DMS114 treated with DMSO at 0.1 percent for 48 hours (cell line): Measurements from ENCODE around the gene SNX14.
"Not testable (repeated sequence)": the region's sequence is repeated elsewhere in the genome, so short reads cannot be mapped to it uniquely, and the experiment has no call there.

Experiments
- DNase-seq: peaks from one replicate; lab custom pipeline; 2025; ENCODE audit not compliant: unreplicated experiment; lab: John Stamatoyannopoulos, UW

Gene SNX14, protein sequence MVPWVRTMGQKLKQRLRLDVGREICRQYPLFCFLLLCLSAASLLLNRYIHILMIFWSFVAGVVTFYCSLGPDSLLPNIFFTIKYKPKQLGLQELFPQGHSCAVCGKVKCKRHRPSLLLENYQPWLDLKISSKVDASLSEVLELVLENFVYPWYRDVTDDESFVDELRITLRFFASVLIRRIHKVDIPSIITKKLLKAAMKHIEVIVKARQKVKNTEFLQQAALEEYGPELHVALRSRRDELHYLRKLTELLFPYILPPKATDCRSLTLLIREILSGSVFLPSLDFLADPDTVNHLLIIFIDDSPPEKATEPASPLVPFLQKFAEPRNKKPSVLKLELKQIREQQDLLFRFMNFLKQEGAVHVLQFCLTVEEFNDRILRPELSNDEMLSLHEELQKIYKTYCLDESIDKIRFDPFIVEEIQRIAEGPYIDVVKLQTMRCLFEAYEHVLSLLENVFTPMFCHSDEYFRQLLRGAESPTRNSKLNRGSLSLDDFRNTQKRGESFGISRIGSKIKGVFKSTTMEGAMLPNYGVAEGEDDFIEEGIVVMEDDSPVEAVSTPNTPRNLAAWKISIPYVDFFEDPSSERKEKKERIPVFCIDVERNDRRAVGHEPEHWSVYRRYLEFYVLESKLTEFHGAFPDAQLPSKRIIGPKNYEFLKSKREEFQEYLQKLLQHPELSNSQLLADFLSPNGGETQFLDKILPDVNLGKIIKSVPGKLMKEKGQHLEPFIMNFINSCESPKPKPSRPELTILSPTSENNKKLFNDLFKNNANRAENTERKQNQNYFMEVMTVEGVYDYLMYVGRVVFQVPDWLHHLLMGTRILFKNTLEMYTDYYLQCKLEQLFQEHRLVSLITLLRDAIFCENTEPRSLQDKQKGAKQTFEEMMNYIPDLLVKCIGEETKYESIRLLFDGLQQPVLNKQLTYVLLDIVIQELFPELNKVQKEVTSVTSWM

DNA sequence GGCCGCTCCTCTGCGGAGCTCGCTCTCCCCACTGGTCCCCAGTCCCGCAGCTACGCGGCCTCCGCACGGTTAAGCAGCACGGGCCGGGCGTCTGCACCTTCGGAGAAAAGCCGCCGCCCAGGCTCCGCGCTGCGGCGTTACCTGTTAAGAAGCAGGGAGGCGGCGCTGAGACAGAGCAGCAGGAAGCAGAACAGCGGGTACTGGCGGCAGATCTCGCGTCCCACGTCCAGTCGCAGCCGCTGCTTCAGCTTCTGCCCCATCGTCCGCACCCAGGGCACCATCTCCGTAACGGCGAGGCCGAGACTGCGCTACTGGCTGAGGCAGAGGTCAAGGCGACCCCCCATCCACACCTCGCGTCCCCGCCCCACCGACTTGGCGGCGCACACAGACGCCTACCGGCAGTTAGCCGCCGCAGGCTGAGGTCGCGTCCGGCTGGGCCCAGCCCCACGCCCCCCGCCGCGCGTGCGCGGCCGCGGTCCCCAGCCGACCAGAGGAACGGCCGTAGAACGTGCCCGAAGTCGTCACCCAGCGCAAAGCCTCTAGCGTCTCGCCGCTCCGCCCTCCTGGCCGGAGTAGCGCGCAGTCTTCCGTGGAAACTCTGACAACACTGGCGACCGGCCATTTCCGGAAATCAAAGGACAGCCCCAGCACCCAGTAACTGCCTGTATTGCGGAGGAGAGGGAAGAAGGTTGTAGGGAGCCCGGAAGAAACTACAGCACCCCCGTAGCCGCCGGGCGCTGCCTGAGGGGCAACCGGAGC lies at the start of gene SNX14:
TSS of gene SNX14 (minus strand) at position 421 of the 759 bp plus-strand sequence. CDS start at position 281, 140 bp downstream.
- peak; percentile 84 for DNase-seq

DNA sequence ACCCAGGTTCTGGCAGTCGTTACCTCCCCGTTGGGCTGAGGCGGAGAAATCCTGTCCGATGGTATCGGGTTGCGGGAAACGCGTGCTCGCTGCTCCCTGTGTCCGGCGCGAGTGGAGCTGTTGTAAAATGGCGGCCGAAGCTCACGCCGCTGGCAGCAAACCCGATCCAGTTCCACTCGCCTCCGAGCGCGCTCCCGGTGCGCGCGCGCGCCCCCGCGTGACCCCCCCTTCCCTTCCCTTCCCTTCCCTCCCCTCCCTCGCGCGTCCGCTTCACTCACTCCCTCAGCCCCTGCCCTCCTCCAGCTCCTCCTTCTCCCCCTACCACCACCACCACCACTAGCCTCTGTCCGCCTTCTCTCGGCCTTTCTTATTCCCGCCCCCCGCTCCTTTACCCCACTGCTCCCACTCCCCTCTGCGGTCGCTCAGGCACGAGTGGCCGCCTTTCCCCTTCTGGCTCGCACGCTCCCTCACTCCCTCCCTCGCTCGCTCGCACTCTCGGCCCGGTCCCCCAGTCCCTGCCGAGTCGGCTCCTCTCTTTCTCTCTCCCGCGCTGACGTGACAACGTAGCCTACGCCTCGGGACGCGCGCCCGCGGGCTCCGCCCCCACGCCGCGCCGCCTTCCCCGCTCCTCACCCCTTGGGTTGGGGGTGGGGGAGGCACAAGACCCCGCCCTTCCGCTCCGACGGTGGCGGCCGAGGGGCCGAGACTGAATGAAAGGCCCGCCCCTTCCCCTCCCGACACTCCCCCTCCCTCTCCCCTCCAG lies 49.3 kb upstream of the SNX14 start, which contains the start of gene SYNCRIP:
TSS of gene SYNCRIP (minus strand) at position 113 of the 763 bp plus-strand sequence. CDS start 1,447 bp downstream, outside the sequence.
- peak; percentile 90 for DNase-seq

DNA sequence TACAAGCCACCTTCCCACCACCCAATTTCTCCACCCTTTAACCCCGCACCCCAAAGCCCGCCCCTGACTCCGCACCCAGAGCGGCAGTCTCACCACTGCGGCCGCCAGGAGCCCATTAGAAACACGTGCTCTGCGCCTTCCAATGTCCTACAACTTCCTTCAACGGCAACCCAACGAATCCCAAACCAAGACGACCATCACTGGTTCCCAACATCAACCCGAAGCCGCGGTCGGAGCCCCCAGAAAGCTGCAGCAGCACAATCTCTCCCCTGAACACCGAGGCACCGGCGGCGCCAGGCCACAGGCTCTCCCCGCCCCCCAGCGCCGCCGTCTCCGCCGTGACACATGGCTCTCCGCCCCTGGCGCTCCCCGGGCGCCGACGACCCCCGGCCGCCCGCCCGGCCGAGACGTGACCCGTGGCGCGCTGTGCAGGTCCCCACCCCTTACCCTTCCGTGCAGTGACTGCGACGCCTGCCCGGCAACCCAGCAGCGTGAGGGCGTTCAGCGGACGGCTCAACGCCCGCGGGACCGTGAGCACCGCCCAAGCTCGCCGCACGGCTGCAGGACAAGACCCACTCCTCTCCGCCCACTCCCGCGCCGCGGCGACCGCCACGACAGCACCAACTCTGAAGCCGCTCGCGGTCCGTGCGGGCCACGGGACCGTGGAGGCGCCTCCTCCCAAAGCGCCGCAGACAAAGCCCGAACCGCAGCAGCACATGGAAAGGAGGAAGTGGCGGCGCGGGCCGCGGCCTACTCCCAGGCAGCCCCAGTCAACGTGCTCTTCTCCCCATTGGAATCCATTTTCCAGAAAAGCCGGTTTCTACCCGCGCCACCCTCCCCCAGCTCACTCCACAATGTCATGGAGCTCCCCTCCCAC lies 48.5 kb upstream of the SNX14 start:
- DNase-seq = peak; percentile 20

DNA sequence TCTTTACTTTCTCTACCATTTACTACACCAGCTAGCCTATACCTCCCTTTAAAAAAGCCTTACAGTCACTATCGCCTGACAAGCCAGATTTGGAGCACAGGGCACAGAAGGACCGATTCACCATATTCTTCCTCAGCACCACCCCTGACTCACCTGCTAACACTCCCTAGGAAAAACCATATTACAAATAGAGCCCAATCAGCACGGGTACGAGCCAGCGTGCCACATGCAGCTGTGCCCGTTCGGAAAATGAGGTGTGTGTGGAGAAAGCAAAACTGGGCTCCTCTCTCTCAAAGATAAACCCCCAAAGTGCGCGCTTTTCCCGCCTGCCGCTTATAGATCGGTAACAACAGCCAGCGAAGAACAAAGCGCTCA lies 47.9 kb upstream of the SNX14 start:
- DNase-seq = no peak

DNA sequence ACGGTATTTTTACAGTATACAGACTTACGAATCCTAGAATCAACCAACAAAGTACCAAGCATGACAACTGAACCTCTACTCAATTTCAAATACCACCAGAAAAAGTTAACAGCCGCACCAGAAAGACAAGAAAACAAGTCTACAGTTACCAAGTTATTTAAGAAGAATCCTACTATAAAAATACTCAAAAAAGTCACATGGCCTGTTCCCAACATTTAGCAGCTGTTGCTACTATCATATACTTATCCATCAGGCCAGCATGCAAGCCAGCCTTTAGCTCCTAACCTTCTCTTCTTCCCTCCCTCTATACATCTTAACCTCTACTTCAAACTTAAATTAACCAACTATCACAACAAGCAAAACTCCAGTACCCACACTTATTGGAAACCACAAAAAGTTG lies 47.2 kb upstream of the SNX14 start:
- no peak for DNase-seq

DNA sequence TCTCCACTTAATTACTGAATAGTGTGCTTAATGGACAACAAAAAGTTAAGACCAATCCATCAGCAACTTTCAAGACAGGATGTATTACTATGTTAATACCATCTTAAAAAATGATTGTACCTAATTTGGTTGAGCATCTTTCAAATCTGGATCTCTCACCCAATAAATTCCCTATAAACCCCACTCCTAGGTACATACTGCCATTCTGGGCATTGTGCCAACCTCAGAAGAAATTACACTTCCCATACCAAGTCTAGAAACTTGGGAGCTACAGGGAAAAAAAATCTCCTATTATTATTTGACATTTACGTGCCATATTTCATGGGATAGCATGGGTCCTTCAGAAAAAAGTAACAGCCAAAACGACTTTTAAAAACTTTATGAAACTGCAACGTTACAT lies 43.9 kb upstream of the SNX14 start:
- no peak for DNase-seq

DNA sequence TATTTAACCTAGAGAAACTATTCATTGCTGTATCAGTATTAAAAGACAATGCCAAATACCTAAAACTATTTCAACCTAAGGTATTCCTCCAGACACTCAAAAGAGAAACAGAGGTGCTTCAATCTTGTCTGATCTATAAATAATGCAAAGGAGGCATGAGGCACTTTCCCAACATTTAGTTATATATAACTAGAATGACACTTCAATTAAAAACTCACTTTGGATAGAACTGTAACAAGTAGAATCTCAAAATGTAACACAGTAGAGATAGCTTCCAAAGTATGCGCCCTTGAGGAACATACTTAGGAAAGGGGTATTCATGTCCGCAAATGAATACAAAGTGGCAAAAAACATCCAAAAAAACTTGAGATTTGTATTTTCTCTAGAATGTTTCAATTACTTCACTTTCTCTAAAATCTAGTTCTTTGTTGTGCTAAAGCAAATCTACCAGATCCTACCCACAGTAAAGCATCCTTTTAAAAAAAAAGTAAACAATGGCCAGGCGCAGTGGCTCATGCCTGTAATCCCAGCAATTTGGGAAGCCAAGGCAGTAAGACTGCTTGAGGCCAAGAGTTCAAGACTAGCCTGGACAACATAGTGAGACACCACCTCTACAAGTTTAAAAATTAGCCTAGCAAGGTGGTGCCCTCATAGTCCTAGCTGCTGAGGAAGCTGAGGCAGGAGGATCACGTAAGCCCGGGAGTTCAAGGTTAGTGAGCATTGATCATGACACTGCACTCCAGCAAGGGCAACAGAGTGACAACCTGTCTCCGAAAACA lies 38.7 kb upstream of the SNX14 start:
- DNase-seq = no peak

DNA sequence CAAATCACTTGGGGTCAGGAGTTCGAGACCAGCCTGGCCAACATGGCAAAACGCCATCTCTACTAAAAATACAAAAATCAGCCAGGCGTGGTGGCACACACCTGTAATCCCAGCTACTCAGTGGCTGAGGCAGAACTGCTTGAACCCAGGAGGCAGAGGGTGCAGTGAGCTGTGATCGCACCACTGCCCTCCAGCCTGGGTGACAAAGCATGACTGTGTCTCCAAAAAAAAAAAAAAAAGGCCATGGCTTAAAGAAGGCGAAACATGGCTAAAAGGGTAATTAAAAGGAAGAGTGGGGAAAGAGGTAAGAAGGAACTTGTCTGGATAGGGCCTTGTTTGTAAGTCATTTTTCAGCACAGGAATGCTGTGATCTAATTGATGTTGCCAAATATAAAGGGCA lies 37.5 kb upstream of the SNX14 start:
- DNase-seq = not testable (repeated sequence)

DNA sequence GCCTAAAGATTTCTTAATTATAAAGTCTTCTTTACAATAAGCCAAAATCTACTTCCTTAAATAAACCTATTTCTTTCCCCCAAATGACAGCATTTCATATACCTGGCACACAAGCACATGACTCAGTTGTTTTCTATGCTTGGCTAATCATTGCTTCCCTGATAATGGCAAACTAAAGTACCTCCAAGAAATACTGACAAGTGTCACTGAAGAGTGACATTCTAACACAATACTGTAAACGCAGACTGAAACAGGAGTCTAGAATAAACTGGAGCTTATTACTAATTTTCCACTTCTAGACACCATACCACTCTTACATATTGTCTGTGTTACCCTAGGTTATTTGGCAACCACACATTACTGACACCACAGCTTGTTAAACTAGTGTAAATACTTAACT lies 34.7 kb upstream of the SNX14 start:
- DNase-seq = no peak

DNA sequence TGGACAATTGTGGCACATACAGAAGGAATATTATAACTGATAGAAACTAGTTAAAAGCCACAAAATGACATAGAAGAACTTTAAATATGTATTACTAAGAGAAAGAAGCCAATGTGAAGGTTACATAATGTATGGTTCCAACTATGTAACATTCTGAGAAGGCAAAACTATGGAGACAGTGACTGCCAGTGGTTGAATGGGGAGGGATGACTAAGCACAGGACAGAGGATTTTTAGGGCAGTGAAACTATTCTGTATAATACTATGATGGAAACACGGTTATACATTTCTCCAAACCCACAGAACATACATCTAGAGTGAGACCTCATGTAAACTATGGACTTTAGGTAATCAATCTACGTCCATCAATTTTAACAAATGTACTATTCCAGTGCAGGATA lies 26.6 kb upstream of the SNX14 start:
- no peak for DNase-seq

DNA sequence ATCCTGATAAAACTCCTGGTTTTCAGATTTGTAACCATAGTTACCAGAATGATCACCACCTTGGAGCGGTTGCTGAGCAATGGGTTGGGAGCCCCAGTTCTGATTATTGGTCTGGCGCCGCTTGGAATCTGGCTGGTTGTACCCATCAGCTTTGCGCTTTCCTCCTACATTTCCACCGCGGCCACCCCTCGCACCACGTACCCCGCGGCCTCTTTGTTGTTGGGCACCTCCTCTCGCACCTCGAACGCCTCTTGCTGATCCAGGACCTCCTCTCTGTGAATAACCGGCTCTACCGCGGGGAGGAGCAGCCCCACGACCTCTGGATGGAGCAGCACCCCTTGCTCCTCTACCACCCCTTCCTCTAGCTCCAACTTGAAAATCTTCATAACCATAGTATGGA lies 21.1 kb upstream of the SNX14 start:
- no peak for DNase-seq

DNA sequence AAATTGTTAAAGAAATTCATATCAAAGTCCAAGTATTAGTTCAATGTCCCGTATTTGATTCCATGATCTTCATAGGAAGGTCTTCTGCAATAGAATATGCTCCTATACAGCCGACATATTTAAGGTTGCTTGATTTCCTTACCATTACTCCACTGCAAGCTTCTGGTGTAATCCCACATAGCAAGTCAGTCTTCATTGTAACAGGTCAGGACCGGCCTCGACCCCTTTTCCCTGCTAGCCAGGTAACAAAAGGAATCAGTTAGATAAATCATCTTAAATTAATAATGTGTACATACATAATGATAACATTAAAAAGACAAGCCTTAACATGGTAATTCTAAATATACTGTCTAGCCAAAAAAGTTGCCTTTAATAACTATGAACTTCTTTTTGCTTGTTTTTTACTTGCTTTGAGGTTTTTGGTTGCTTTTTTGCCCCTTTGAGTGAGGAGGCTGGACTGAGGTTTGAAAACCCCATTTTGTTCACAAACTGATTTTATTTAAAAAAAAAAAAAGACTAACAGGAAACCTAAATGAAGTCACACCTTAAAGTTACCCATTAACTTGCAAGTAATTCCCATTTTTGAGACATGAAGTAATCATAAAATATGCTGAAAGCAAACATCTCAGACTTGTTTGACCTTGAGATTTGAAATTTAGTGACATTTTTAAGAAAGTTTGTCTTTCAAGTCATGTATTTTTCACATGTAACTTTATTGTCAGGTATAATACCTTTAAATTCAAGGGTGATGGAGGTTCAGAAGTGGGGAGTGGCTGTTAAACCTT lies 19.2 kb upstream of the SNX14 start:
- DNase-seq = no peak

DNA sequence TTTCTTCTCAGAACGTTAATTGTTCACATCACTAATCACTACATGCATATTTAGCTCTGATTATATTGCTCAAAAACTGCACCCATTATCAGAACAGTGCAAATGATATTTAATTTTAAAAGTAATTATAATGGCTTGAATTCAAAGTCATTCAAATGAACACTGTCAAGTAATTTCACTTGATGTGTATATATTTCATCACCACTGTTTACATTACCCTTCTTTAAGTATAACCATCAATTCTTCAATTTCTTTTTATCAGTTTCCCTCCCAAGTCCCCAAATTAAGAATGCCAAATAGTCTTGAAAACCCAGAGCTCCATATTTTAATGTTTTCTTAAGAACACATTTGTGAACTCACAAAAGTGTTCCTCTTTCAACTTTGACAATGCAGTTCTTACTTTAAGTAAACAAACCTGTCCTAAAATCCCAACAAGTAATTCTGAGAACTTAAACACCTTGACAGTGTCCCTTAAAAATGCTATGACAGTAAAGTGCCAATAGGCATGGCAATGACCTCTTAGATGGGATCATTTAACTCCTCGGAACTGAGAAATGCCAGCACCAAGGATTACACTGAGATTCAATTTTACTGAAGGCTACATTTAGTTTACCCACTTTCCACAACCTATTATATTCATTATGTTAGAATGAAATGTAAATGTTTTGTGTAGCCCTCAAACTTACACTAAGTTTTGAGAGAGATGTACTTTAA lies 16.7 kb upstream of the SNX14 start:
- no peak for DNase-seq

DNA sequence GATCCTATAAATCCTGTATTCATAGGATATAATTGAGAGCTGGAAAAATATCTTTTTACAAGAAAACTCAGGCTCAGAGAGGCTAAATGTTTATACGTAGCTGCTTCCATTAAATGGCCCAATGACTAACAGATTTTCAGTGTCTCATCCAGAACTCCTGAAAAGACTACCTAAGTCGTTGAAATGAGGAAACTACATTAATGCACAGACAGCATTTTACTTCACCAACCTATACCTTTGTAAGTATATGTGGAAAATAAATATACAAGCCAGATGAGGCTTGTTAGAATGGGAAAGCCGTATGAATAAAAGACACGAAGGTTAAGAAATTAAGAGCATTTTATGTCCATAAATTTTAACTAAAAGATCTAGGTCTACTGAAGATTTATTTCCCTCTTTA lies 8.4 kb upstream of the SNX14 start:
- no peak for DNase-seq

DNA sequence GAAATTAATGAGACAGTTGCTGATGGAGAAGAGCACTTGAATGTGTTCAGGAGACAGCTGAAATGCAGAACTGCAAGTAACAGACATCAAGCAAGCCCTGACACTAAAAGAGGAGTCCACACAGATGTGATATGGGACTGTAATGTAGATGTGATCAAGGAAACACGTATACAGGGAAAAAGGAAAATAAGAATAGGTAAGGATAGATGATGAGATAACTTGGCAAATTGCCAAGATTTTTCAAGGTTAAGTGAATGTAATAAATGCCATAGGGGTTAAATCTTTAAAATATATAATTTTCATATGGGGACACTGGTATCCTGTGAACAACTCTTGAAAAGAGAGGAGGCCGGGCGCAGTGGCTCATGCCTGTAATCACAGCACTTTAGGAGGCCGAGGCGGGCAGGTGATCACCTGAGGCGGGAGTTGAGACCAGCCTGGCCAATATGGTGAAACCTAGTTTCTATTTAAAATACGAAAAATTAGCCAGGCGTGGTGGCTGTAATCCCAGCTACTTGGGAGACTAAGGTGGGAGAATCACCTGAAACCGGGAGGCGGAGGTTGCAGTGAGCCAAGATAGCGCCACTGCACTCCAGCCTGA lies 7.2 kb upstream of the SNX14 start:
- DNase-seq = no peak

DNA sequence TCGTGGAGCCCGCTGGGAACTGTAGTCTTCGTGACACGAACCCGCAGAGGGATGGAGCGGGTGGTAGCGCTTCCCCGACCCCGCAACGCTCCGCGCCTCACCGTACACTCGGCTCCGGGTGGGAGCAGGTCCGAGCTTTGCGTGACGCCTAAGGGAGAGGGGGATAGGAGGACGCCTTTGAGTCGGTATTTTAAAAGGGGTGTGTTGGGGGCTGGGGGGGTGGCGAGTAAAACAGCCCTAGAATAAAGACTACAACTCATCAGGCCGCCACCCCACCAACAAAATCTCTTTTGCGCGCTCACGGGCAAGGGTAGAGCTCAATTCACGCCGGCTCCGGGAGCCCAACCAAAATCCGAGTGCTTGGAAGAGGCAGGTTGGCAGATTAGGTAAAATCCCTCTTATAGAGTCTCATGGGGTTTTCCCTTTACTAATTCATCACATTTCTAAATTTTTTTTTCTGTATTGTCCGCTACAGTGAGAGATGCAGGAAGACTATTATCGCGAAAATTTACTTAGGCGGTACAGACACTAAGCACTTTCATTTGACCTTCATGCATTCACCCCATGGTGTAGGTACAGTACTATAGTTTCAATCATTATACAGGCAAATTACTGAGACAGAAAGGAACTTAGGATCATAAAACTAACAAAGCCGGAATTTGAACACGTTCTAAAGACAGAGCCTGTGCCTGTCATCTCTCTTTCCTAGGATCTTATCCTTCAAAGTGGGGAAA lies 706 bp upstream of the SNX14 start:
- no peak for DNase-seq
